ENCODE measurements around the gene DAPP1. TPM values are rescaled to one million over a fixed set of nuclear protein-coding genes. Genes with fewer than 3 reads are reported as not detected.

DAPP1 gene
- total and polyA plus RNA-seq, 10 of the 15 experiments (the other 5 are each of a cell fraction or from before 2014, with no cell fraction given) = 46.5 to 147 (median 74.2) TPM

- TF ChIP-seq CBX5 (IDR thresholded peaks at IDR 0.05; ENCODE audit: low read depth) = no peak
Measured at GRCh38 chr4:99878604-99879003, 62.0 kb downstream of the DAPP1 start (continued).

- RAD21 ChIA-PET (ENCODE audit: unreplicated experiment) = interaction anchor here (0.6 kb wide), 1 partner anchor 67 kb away, joined by 3 read pairs; the partner anchor contains the start of gene DNAJB14
- no peaks in the 10 kb centered on the region for H3K79me2 ChIP-seq (ENCODE audit: control insufficient read depth, insufficient read depth, low read length)
- CTCF ChIA-PET = interaction anchor here (3.0 kb wide), 1 partner anchor 68 kb away, joined by 13 read pairs; no protein-coding TSS in a partner anchor
- WGBS (ENCODE audit: insufficient coverage, insufficient replicate concordance, low lambda C conversion rate, missing lambda C conversion rate) = 95% methylated on average over 3 of the region's 3 CpGs
- H3K27ac ChIP-seq (ENCODE audit: control insufficient read depth, insufficient read depth) = no peak overlapping the region
- intact Hi-C loops (cut with micrococcal nuclease; ENCODE audit: unreplicated experiment) = no loop called here
- peaks cover 5 to 18% of the 10 kb centered on the region in 2 experiments for H3K36me3 ChIP-seq (ENCODE audit: control insufficient read depth in 2 of 2, insufficient read depth in 2 of 2, low read length in 1 of 2)
- BruUV-seq (replicated peaks) = no TSS peak
- no peak overlapping the region for H3K4me2 ChIP-seq (ENCODE audit: control insufficient read depth, insufficient read depth)
- H3K27me3 ChIP-seq (replicated peaks in 1 of 2; ENCODE audit: control insufficient read depth in 2 of 2, insufficient read depth in 2 of 2, low read length in 1 of 2) = no peaks in the 10 kb centered on the region
- no peak for DNase-seq (ENCODE audit: low read depth, low spot score)
- no peak for ATAC-seq
- H3K4me3 ChIP-seq = no peak overlapping the region
- SMC1A ChIA-PET (ENCODE audit: uncharacterized antibody, unreplicated experiment) = interaction anchor here (1.2 to 1.3 kb wide), 2 partner anchors 68 to 71 kb away, joined by 3 to 6 read pairs; no protein-coding TSS in a partner anchor
- H3K9ac ChIP-seq (ENCODE audit: control insufficient read depth, insufficient read depth, low read length) = no peak overlapping the region
- FAIRE-seq = no peak
- in situ Hi-C loops (cut with MboI) = no loop called here
- H2AFZ ChIP-seq (ENCODE audit: control insufficient read depth, low read depth, low read length) = no peak overlapping the region
- TF ChIP-seq HDGF (IDR thresholded peaks at IDR 0.05) = no peak
- no peak for TF ChIP-seq CEBPZ (IDR thresholded peaks at IDR 0.05; ENCODE audit: low read depth, low read length)
- TF ChIP-seq CREB1 (IDR thresholded peaks at IDR 0.05; ENCODE audit: low read depth) = no peak
- TF ChIP-seq NFYA (IDR thresholded peaks at IDR 0.05; ENCODE audit: borderline replicate concordance, low read depth, low read length) = no peak
- no peak for TF ChIP-seq ETV6 (conservative IDR thresholded peaks at IDR 0.05 in 1 of 2, IDR thresholded peaks at IDR 0.05 in 1 of 2; ENCODE audit: borderline replicate concordance in 1 of 2, low read depth in 1 of 2)
- no peak for TF ChIP-seq ZNF207 (IDR thresholded peaks at IDR 0.05; ENCODE audit: borderline replicate concordance)
- TF ChIP-seq HDAC2 (IDR thresholded peaks at IDR 0.05) = no peak
- TF ChIP-seq TCF7 (IDR thresholded peaks at IDR 0.05; ENCODE audit: borderline replicate concordance) = no peak
- TF ChIP-seq E2F4 (IDR thresholded peaks at IDR 0.05; ENCODE audit: low read depth, low read length) = no peak
- no peak for TF ChIP-seq ZNF217 (IDR thresholded peaks at IDR 0.05)
- TF ChIP-seq NR2F1 (conservative IDR thresholded peaks at IDR 0.05) = no peak
- TF ChIP-seq RAD51 (IDR thresholded peaks at IDR 0.05) = no peak
- no peak for TF ChIP-seq SMARCA5 (IDR thresholded peaks at IDR 0.05)
- TF ChIP-seq MTA2 (IDR thresholded peaks at IDR 0.05; ENCODE audit: low read depth) = no peak
- no peak for TF ChIP-seq TCF3 (IDR thresholded peaks at IDR 0.05; ENCODE audit: borderline replicate concordance, insufficient read depth, low read depth, low read length)
- TF ChIP-seq FOXK2 (IDR thresholded peaks at IDR 0.05) = no peak
- no peak for TF ChIP-seq IRF3 (IDR thresholded peaks at IDR 0.05)
- no peak for TF ChIP-seq ZNF622 (IDR thresholded peaks at IDR 0.05)
- H4K20me1 ChIP-seq (ENCODE audit: control insufficient read depth, insufficient read depth) = no peaks in the 10 kb centered on the region
- no peaks in the 10 kb centered on the region for H3K9me3 ChIP-seq (replicated peaks; ENCODE audit: control insufficient read depth, insufficient read depth, low read length)
- no peaks in the 10 kb centered on the region for H3K4me1 ChIP-seq (ENCODE audit: control insufficient read depth, insufficient read depth, low read length)
- POLR2A ChIA-PET = no interaction called here
Measured at GRCh38 chr4:99879458-99879857, 62.8 kb downstream of the DAPP1 start.
